CD8-positive, alpha-beta memory T cell (primary cell): Measurements from ENCODE around the gene SAFB2. TPM values are rescaled to one million over a fixed set of nuclear protein-coding genes. Genes with fewer than 3 reads are reported as not detected.

Experiments
- CTCF ChIA-PET: fragments of 350-600 bp; sonication (Branson Sonifier 250); formaldehyde crosslinking; loops from one replicate; lab custom pipeline; 2021; ENCODE audit warnings: antibody characterized with exemption; lab: Charles Lee
- POLR2A ChIA-PET: fragments of 350-600 bp; sonication (Branson Sonifier 250); formaldehyde crosslinking; loops from one replicate; lab custom pipeline; 2021; ENCODE audit warnings: antibody characterized with exemption; lab: Charles Lee
- DNase-seq, 5 donors: peaks; one replicate each; pipeline versions ENCODE4 v3.0.0 to v3.0.0-alpha.2; 2020 to 2022; ENCODE audit warnings: mixed read lengths in 1 of 5
- H3K27ac ChIP-seq: one replicate; pipeline ENCODE4 v1.7.0; 2013; ENCODE audit warnings: low read depth, mild to moderate bottlenecking, low read length, moderate library complexity
- H3K27me3 ChIP-seq: 2 replicates; pipeline ENCODE4 v1.7.0; 2013; ENCODE audit warnings: low read length, mild to moderate bottlenecking; ENCODE audit not compliant: insufficient read depth, poor library complexity, severe bottlenecking
- H3K36me3 ChIP-seq: 2 replicates; pipeline ENCODE4 v1.7.0; 2013; ENCODE audit warnings: mild to moderate bottlenecking, low read length, moderate library complexity; ENCODE audit not compliant: insufficient read depth
- H3K4me1 ChIP-seq: 2 replicates; pipeline ENCODE4 v1.7.0; 2013; ENCODE audit warnings: mild to moderate bottlenecking, low read length, moderate library complexity; ENCODE audit not compliant: insufficient read depth
- H3K4me3 ChIP-seq: 2 replicates; pipeline ENCODE4 v1.7.0; 2013; ENCODE audit warnings: mild to moderate bottlenecking, low read length
- H3K9me3 ChIP-seq: 2 replicates; pipeline ENCODE4 v1.7.0; 2013; ENCODE audit warnings: mild to moderate bottlenecking, low read length
- H3K27ac Mint-ChIP-seq, 8 donors: one replicate each; pipeline ENCODE4 v1.8.0; 2020 to 2021; ENCODE audit warnings: mixed read lengths in 8 of 8, mild to moderate bottlenecking in 6 of 8, inconsistent platforms in 3 of 8, moderate library complexity in 3 of 8
- H3K27me3 Mint-ChIP-seq, 2 donors: one replicate each; pipeline ENCODE4 v1.8.0; 2020 to 2021; ENCODE audit warnings: mixed read lengths in 2 of 2, mild to moderate bottlenecking in 1 of 2, moderate library complexity in 1 of 2
- H3K36me3 Mint-ChIP-seq, 3 donors: one replicate each; pipeline ENCODE4 v1.8.0; 2020 to 2021; ENCODE audit warnings: mixed read lengths in 3 of 3, inconsistent platforms in 1 of 3, mild to moderate bottlenecking in 1 of 3
- H3K4me1 Mint-ChIP-seq, 3 donors: one replicate each; pipeline ENCODE4 v1.8.0; 2020 to 2021; ENCODE audit warnings: mixed read lengths in 3 of 3, inconsistent platforms in 1 of 3, mild to moderate bottlenecking in 1 of 3
- H3K4me3 Mint-ChIP-seq, 7 donors: one replicate each; pipeline ENCODE4 v1.8.0; 2020 to 2021; ENCODE audit warnings: mixed read lengths in 7 of 7, mild to moderate bottlenecking in 6 of 7, moderate library complexity in 4 of 7, inconsistent platforms in 2 of 7
- H3K9me3 Mint-ChIP-seq, 5 donors: one replicate each; pipeline ENCODE4 v1.8.0; 2020 to 2022; ENCODE audit warnings: mixed read lengths in 5 of 5, mild to moderate bottlenecking in 3 of 5, moderate library complexity in 2 of 5, inconsistent platforms in 1 of 5
- polyA plus RNA-seq: library from polyadenylated mRNA; unstranded; fragments of 300-500 nt; fragmentation: Illumina TruSeq; gene quantifications from one replicate; pipeline ENCODE4 v1.2.3, GENCODE V29; 2021
- total RNA-seq, 2 experiments: library from RNA; stranded (reverse); gene quantifications; one replicate each; pipeline ENCODE4 v1.2.3, GENCODE V29; 2021

Gene SAFB2
- total and polyA plus RNA-seq, 3 experiments from 2014 or later = 56.4 to 98.2 (median 87.8) TPM

DNA sequence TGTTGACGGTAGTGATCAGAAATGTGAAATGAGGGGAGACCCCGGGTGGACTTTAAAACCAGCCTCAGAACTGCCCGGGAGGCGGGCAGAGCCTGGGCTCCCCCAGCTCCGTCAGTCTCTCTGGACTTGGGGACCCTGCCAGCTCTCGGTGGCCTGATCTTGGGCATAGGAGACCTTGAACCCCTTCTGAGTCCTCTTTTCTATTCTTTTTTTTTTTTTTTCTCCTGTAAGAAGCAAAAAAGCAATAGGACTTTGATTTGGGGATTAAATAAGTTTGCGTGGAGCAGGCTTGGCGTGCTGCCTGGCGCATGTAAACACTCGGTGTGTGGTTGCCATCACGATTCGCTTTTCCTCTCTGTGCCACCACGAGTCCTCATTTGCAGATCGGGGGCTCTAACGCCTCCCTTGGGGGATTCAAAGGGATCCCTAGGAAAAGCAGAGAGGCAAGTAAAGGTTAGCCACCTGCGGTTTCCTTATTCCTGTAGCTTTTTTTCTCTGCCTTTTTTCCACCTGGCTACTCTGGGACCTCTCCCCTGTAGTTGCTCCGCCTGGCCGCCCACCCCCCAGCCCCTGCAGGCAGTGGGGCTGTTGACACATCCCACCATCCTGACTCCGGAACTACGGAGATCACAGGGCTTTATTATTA, 1.6 kb upstream of the SAFB2 start:
- Histone ChIP-seq H3K27ac (peak overlapping the region; percentile 93), H3K36me3 (peaks cover 45% of the 10 kb centered on the region), H3K4me3 (peak overlapping the region; percentile 84), H3K9me3 (no peaks in the 10 kb centered on the region), H3K27me3 (no peaks in the 10 kb centered on the region), H3K4me1 (peaks cover 76% of the 10 kb centered on the region)
- Mint-ChIP-seq H3K9me3 (peaks cover 0 to 1% (median 0%) of the 10 kb centered on the region in 5 donors), H3K4me1 (peaks cover 72 to 85% (median 80%) of the 10 kb centered on the region in 3 donors), H3K27me3 (peaks cover 0 to 6% of the 10 kb centered on the region in 2 donors), H3K27ac (peak overlapping the region; percentile 87 to 99 (median 95)), H3K36me3 (peaks cover 13 to 89% (median 19%) of the 10 kb centered on the region in 3 donors), H3K4me3 (peak overlapping the region; percentile 90 to 100 (median 100))
- ChIA-PET CTCF (no interaction called here), POLR2A (interaction anchor here (0.7 to 2.6 kb wide), 5 partner anchors 9 to 815 kb away, joined by 5 to 25 read pairs (median 9); partner anchors contain the start of gene RPL36)
- peak in 3 of 5 donors; percentile 5 to 59 (median 51) for DNase-seq

DNA sequence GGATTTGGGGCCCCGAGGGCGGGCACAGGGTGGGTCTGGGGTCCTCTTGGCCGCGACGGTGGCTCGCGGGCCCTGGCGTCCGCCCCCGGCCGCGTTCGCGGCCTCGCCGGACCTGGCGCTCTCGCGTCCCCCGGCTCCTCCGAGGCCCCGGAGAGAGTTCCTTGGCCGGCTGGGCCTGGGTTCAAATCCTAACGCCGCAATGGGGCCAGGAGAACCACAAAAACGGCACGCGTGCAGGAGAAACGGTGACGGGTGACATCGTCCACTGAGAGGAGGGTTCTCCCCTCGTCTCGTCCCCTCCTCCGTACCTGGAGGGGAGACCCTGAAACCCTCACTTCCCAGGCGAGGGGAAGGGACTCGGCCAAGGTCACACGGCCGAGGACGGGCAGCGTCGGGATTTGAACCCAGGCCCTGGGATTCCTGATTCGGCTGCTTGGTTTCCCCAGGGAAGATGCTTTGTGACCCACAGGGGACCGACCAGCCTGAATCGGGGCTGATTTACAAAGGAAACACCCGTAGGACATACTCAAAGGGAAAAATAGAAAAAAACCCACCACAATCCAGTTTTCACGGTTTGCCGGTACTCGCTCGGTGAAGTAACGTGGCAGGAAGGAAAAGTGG, 931 bp upstream of the SAFB2 start:
- H3K27me3 ChIP-seq = no peaks in the 10 kb centered on the region
- peaks cover 50% of the 10 kb centered on the region for H3K36me3 ChIP-seq
- H3K9me3 Mint-ChIP-seq = peaks cover 0 to 1% (median 0%) of the 10 kb centered on the region in 5 donors
- peak overlapping the region; percentile 93 for H3K27ac ChIP-seq
- H3K4me1 Mint-ChIP-seq = peaks cover 72 to 85% (median 80%) of the 10 kb centered on the region in 3 donors
- POLR2A ChIA-PET = interaction anchor here (0.6 to 2.6 kb wide), 12 partner anchors 10 to 833 kb away, joined by 3 to 25 read pairs (median 7); partner anchors contain the start of genes CATSPERD, LONP1 and RPL36
- H3K27ac Mint-ChIP-seq = peak overlapping the region; percentile 99 to 100 (median 100)
- no peaks in the 10 kb centered on the region for H3K9me3 ChIP-seq
- H3K4me3 ChIP-seq = peak overlapping the region; percentile 84
- CTCF ChIA-PET = interaction anchor here (1.3 to 2.7 kb wide), 2 partner anchors 59 to 65 kb away, joined by 3 to 35 read pairs; partner anchors contain the start of gene RPL36
- DNase-seq = peak in 1 of 5 donors; percentile 5
- peaks cover 0 to 6% of the 10 kb centered on the region in 2 donors for H3K27me3 Mint-ChIP-seq
- H3K4me3 Mint-ChIP-seq = peak overlapping the region; percentile 98 to 100 (median 100)
- peaks cover 76% of the 10 kb centered on the region for H3K4me1 ChIP-seq
- peaks cover 13 to 89% (median 23%) of the 10 kb centered on the region in 3 donors for H3K36me3 Mint-ChIP-seq

DNA sequence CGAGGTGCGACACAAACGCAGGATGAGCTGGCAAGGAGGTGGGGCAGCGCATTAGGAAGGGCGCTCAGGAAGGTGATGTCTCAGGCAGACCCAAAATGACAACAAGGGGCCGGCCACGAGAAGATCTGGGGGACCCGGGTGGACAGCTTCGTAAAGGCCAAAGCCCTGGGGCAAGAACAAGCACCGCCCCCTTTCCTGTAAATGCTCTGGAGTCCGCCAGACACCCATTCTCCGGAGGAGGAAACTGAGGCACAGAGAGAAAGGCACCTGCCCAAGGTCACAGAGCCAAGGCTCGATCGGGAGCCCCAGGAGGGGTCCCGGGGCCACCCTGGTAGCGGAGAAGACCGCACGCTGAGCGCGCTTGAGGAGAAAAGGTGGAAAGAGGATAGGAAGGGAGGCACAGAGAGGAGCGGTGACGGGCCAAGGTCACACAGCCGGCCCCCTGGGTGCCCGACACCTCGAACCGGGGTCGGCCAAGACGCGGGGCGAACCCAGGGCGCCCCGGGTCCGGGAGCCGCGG, 571 bp downstream of the SAFB2 start:
- H3K4me1 ChIP-seq = peaks cover 73% of the 10 kb centered on the region
- no peaks in the 10 kb centered on the region for H3K27me3 ChIP-seq
- H3K36me3 Mint-ChIP-seq = peaks cover 8 to 89% (median 21%) of the 10 kb centered on the region in 3 donors
- H3K4me1 Mint-ChIP-seq = peaks cover 74 to 85% (median 81%) of the 10 kb centered on the region in 3 donors
- peak overlapping the region; percentile 84 to 100 (median 94) for H3K27ac Mint-ChIP-seq
- H3K4me3 Mint-ChIP-seq = peak overlapping the region; percentile 98 to 100 (median 100)
- ChIA-PET POLR2A (interaction anchor here (0.5 to 2.6 kb wide), 11 partner anchors 12 to 169 kb away, joined by 3 to 25 read pairs (median 4); partner anchors contain the start of genes CATSPERD, DUS3L, LONP1 and RPL36), CTCF (interaction anchor here (0.6 to 2.7 kb wide), 4 partner anchors 43 to 221 kb away, joined by 3 to 35 read pairs (median 4); partner anchors contain the start of gene RPL36)
- peak in 3 of 5 donors; percentile 10 to 56 (median 18) for DNase-seq
- peaks cover 0 to 6% of the 10 kb centered on the region in 2 donors for H3K27me3 Mint-ChIP-seq
- H3K27ac ChIP-seq = peak overlapping the region; percentile 84
- no peaks in the 10 kb centered on the region for H3K9me3 ChIP-seq
- H3K9me3 Mint-ChIP-seq = peaks cover 0 to 1% (median 0%) of the 10 kb centered on the region in 5 donors
- peak overlapping the region; percentile 90 for H3K4me3 ChIP-seq
- H3K36me3 ChIP-seq = peaks cover 53% of the 10 kb centered on the region

DNA sequence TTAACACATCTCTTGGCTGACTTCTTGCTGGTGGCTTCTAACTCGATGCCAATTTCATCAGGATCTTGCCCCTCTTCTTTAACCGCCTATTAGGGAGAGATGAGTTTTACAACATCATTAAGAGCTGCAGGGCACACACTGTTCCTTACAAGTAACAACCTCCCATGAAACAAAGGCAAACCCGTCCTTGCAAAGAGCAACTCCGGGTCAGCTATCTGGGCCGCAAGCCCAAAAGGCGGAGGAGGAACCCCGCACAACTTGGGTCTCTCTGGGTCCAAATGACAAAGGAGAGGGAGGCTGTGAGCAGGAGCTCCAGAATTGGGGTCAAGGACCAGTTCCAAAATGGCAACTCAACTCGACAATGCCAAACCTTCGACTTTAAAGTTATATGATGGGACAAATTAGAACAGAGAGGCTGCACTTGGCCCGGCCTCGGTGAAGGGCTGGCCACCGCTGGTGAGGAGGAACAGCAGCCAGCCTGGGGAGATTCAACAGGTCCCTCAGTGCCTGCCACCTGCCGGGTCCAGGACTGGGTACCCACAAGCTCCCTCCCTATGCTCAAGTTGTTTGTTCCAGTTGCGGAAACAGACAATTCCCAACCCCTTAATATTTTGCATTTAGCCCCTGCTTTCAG, 1.1 kb downstream of the SAFB2 start:
- Histone ChIP-seq H3K27me3 (no peaks in the 10 kb centered on the region), H3K9me3 (no peaks in the 10 kb centered on the region), H3K4me1 (peaks cover 67% of the 10 kb centered on the region), H3K4me3 (peak overlapping the region; percentile 90), H3K36me3 (peaks cover 48% of the 10 kb centered on the region), H3K27ac (peak overlapping the region; percentile 84)
- Mint-ChIP-seq H3K27ac (peak overlapping the region; percentile 84 to 100 (median 94)), H3K27me3 (peaks cover 0 to 6% of the 10 kb centered on the region in 2 donors), H3K4me3 (peak overlapping the region; percentile 98 to 100 (median 100)), H3K36me3 (peaks cover 8 to 87% (median 21%) of the 10 kb centered on the region in 3 donors), H3K4me1 (peaks cover 71 to 82% (median 78%) of the 10 kb centered on the region in 3 donors), H3K9me3 (peaks cover 0 to 1% (median 0%) of the 10 kb centered on the region in 5 donors)
- no peak for DNase-seq
- ChIA-PET POLR2A (interaction anchor here (0.7 to 2.6 kb wide), 4 partner anchors 65 to 99 kb away, joined by 3 to 25 read pairs (median 15); partner anchors contain the start of genes CATSPERD, LONP1 and RPL36), CTCF (interaction anchor here (1.9 to 2.7 kb wide), 2 partner anchors 42 to 67 kb away, joined by 4 to 35 read pairs; partner anchors contain the start of gene RPL36)

DNA sequence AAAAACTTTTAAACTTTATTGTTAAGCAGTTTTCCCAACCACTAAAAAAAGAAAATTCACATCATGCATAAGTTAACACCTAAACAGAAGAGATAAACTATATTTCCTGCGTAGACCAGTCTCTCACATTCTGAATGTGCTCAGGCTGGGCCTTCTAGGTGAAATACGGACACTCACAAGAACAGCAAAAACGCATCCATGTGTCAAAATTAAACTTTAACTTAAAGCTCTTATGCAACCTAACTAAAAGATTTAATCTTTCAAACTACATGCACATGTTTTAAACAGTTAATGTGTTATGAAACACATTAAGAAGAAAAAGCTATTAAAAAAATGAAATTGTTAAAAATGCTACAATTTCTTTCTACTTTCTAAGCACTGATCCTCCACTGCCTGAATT, 2.6 kb downstream of the SAFB2 start:
- peak overlapping the region; percentile 12 to 99 (median 68) for H3K27ac Mint-ChIP-seq
- no peak for DNase-seq
- Histone ChIP-seq H3K9me3 (no peaks in the 10 kb centered on the region), H3K36me3 (peaks cover 47% of the 10 kb centered on the region), H3K4me3 (no peak overlapping the region), H3K27me3 (no peaks in the 10 kb centered on the region), H3K4me1 (peaks cover 53% of the 10 kb centered on the region), H3K27ac (no peak overlapping the region)
- ChIA-PET CTCF (no interaction called here), POLR2A (interaction anchor here (1.0 kb wide), 1 partner anchor 68 kb away, joined by 4 read pairs; no protein-coding TSS in a partner anchor)
- peaks cover 0 to 7% of the 10 kb centered on the region in 2 donors for H3K27me3 Mint-ChIP-seq
- peaks cover 0 to 1% (median 0%) of the 10 kb centered on the region in 5 donors for H3K9me3 Mint-ChIP-seq
- H3K4me1 Mint-ChIP-seq = peaks cover 62 to 71% (median 70%) of the 10 kb centered on the region in 3 donors
- H3K36me3 Mint-ChIP-seq = peaks cover 0 to 87% (median 22%) of the 10 kb centered on the region in 3 donors
- peak overlapping the region; percentile 75 to 100 (median 100) for H3K4me3 Mint-ChIP-seq

DNA sequence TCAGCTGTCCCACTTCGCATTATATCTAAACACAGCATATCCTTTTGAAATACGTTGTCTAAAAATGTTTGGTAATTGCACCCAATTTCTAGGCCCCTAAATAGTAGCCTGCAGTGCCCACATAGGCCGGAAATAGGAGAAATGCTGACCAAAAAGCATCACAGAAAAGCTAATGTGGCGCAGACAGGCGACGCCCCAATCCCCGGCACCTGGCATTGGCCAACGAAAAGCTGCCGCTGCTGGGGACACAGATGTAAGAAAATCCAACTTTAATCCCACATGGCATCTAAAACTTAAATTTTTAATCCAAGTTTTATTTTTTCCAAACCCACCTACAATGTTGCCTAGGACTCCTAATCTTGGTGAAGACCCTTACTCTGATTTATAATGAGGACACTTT, 4.0 kb downstream of the SAFB2 start:
- Histone ChIP-seq H3K27me3 (no peaks in the 10 kb centered on the region), H3K36me3 (peaks cover 60% of the 10 kb centered on the region), H3K4me3 (no peak overlapping the region), H3K27ac (no peak overlapping the region), H3K9me3 (no peaks in the 10 kb centered on the region), H3K4me1 (peaks cover 44% of the 10 kb centered on the region)
- ChIA-PET CTCF (interaction anchor here (1.2 kb wide), 1 partner anchor 16 kb away, joined by 3 read pairs; no protein-coding TSS in a partner anchor), POLR2A (no interaction called here)
- Mint-ChIP-seq H3K27me3 (peaks cover 0 to 7% of the 10 kb centered on the region in 2 donors), H3K4me1 (peaks cover 52 to 57% (median 57%) of the 10 kb centered on the region in 3 donors), H3K36me3 (peaks cover 7 to 88% (median 31%) of the 10 kb centered on the region in 3 donors), H3K27ac (peak overlapping the region in 2 of 8 donors; percentile 56 to 61), H3K9me3 (peaks cover 0 to 1% (median 0%) of the 10 kb centered on the region in 5 donors), H3K4me3 (peak overlapping the region in 5 of 7 donors; percentile 3 to 75 (median 40))
- DNase-seq = no peak

DNA sequence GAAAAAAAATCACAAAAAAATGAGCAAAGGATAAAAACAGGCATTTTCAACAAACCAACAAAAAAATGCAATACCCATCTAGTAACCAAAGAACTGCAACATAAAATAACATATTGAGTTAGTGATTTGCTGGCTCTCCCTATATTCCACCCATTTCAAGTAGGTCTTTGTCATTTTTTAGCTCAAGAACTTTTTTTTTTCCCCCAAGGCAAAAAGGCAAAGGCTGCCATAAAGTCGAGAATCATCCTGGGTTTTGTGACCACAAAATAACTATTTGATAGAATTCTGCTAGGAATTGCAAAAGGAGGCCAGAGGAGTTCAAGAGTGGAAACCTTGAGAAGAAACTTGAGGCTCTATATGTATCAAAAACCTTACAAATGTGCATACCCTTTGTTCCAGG, 5.5 kb downstream of the SAFB2 start:
- peaks cover 75% of the 10 kb centered on the region for H3K36me3 ChIP-seq
- peaks cover 44% of the 10 kb centered on the region for H3K4me1 ChIP-seq
- H3K27ac ChIP-seq = no peak overlapping the region
- ChIA-PET CTCF (no interaction called here), POLR2A (no interaction called here)
- H3K4me3 Mint-ChIP-seq = peak overlapping the region in 1 of 7 donors; percentile 11
- H3K4me1 Mint-ChIP-seq = peaks cover 51 to 63% (median 55%) of the 10 kb centered on the region in 3 donors
- peaks cover 0 to 4% of the 10 kb centered on the region in 2 donors for H3K27me3 Mint-ChIP-seq
- no peak overlapping the region for H3K4me3 ChIP-seq
- no peaks in the 10 kb centered on the region for H3K27me3 ChIP-seq
- no peak for DNase-seq
- no peaks in the 10 kb centered on the region for H3K9me3 ChIP-seq
- H3K27ac Mint-ChIP-seq = peak overlapping the region in 1 of 8 donors; percentile 36
- H3K36me3 Mint-ChIP-seq = peaks cover 19 to 93% (median 43%) of the 10 kb centered on the region in 3 donors
- no peaks in the 10 kb centered on the region for H3K9me3 Mint-ChIP-seq
